GM21447 (cell line): Measurements from ENCODE around the gene HES4.
A peak's percentile ranks its signal among the peaks of the same experiment; 100 is the strongest.

Experiments
- ATAC-seq: cut with Tn5 transposase; IDR thresholded peaks from one replicate; pipeline ENCODE4 v1.9.1; 2021; ENCODE audit not compliant: unreplicated experiment

HES4 gene, protein sequence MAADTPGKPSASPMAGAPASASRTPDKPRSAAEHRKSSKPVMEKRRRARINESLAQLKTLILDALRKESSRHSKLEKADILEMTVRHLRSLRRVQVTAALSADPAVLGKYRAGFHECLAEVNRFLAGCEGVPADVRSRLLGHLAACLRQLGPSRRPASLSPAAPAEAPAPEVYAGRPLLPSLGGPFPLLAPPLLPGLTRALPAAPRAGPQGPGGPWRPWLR

DNA sequence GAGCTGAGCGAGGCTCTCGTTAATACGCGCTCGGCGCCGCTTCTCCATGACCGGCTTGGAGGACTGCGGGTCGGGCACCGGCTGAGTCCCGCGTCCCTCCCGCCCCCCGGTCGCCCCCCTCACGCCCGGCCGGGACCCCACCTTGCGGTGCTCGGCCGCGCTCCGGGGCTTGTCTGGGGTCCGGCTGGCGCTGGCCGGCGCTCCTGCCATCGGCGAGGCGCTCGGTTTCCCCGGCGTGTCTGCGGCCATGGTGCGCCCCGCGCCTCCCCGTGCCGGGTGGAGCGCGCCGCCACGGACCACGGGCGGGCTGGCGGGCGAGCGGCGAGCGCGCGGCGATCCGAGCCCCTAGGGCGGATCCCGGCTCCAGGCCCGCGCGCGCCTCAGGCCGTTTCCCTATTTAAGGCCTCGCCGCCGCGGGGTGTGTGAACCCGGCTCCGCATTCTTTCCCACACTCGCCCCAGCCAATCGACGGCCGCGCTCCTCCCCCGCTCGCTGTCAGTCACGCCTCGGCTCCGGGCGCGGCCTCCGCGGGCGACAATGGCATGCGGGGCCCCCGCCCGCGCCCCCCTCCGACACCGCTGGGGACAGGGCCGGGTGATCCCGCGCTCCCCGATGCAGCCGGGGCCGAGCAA is at the start of gene HES4:
Gene HES4 (minus strand): TSS at position 373 of the 632 bp plus-strand sequence. CDS start 124 bp downstream, at position 249.
- peak; percentile 30 for ATAC-seq

DNA sequence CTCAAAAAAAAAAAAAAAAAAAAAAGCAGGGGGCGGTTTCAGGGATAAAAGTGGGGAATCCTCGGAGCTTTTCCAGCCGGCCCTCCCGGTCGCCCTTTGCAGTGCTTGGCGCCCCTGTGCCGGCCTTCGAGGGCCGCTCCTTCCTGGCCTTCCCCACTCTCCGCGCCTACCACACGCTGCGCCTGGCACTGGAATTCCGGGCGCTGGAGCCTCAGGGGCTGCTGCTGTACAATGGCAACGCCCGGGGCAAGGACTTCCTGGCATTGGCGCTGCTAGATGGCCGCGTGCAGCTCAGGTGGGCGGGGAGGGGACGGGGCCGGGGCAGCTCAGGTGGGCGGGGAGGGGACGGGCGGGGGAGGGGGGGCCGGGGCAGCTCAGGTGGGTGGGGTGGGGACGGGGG is 48.9 kb upstream of the HES4 start:
- no peak for ATAC-seq

DNA sequence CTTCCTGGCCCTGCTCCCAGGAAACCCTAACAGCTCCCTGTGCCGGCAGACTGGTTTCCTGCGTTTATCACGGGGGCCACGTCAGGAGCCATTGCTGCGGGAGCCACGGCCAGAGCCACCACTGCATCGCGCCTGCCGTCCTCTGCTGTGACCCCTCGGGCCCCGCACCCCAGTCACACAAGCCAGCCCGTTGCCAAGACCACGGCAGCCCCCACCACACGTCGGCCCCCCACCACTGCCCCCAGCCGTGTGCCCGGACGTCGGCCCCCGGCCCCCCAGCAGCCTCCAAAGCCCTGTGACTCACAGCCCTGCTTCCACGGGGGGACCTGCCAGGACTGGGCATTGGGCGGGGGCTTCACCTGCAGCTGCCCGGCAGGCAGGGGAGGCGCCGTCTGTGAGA is 48.1 kb upstream of the HES4 start:
- ATAC-seq = no peak

DNA sequence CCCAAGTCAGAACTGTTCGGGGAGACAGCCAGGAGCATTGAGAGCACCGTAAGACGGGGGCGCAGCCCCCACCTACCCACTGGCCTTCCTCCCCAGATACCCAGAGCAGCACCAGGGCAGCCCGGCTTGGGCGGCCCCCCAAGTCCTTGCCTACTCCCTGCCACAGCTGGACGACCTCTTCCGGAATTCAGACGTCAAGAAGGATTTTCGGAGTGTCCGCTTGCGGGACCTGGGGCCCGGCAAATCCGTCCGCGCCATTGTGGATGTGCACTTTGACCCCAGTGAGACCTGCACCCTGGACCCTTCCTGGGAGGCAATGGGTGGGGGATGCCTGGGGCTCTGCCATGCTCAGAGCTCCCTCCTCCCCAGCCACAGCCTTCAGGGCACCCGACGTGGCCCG is 47.5 kb upstream of the HES4 start:
- ATAC-seq = no peak

DNA sequence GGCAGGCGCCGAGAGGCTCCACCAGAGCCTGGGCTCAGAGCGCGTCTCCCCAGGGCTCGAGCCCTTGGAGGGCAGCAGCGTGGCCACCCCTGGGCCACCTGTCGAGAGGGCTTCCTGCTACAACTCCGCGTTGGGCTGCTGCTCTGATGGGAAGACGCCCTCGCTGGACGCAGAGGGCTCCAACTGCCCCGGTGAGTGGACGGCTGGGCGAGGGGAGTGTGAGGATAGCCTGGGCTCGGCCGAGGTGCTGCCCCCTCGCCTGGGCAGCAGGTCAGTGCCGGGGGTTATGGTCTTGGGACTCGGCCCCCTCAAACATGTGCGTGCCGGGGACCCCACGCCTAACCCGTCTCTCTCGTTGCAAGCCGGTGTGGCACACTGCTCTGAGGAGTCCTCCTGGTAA is 46.9 kb upstream of the HES4 start:
- ATAC-seq = no peak

DNA sequence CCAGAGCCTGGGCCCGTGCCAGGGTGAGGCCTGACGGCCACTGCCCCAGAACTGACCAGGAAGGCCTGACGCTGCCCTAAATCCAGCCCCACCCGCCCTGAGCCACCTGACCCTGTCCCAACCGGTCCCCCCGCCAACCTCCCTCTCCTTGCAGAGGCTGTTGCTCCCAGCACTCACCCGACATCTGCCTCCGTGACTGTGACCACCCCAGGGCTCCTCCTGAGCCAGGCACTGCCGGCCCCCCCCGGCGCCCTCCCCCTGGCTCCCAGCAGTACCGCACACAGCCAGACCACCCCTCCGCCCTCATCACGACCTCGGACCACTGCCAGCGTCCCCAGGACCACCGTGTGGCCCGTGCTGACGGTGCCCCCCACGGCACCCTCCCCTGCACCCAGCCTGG is 46.3 kb upstream of the HES4 start:
- no peak for ATAC-seq

DNA sequence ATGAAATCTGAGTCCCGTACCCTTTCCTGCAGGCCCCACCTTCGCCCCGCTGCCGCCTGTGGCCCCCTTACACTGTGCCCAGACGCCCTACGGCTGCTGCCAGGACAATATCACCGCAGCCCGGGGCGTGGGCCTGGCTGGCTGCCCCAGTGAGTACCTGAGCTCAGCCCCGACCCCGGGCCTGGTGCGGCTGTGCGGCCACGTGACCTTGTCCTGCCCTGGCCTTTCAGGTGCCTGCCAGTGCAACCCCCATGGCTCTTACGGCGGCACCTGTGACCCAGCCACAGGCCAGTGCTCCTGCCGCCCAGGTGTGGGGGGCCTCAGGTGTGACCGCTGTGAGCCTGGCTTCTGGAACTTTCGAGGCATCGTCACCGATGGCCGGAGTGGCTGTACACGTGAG is 45.2 kb upstream of the HES4 start:
- ATAC-seq = no peak

DNA sequence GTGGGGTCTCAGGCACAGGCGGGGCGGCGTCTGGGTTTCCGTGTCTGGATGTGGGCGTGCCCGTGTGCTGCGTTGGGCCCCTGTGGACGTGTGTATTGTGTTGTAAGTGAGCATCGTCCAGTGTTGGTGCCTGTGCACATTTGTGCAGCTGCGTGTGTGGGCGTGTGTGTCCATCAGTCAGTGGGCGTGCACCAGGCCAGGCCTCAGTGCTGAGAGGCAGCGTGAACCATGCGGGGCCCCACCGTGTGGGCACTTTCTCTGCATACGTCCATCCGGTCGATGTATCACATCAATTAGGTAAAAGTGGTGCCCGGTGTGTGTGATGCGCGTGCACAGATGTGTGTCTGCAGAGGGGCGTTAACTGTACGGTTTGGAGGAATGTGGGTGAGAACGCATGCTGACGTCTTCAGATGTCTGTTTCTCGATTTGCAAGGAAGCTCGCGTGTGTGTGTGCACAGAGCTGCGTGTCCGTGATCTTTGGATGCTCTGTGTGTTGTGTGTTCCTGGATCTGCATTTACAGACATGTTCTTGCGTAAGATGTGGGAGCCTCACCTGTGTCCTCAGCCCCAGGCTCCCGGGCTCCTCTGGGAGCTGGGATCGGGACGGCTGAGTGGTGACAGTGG is 44.7 kb upstream of the HES4 start:
- no peak for ATAC-seq

DNA sequence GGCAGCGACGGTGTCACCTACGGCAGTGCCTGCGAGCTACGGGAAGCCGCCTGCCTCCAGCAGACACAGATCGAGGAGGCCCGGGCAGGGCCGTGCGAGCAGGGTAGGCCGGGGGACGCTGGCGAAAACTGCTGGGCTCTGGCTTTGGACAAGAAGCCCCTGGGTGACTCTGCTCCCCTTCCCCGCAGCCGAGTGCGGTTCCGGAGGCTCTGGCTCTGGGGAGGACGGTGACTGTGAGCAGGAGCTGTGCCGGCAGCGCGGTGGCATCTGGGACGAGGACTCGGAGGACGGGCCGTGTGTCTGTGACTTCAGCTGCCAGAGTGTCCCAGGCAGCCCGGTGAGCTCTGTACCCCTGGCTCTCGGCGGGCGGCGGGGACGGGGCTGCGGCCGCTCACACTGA is 44.0 kb upstream of the HES4 start:
- ATAC-seq = no peak

DNA sequence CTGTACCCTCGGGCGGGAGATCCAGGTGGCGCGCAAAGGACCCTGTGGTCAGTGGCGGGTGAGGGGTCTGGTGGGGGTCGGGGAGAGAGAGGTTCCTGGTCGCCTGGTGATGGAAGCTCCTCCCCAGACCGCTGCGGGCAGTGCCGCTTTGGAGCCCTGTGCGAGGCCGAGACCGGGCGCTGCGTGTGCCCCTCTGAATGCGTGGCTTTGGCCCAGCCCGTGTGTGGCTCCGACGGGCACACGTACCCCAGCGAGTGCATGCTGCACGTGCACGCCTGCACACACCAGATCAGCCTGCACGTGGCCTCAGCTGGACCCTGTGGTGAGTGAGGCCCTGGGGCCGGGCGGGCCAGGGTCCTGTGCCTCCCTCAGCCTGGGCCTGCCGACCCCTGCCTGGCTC is 43.5 kb upstream of the HES4 start:
- ATAC-seq = no peak

DNA sequence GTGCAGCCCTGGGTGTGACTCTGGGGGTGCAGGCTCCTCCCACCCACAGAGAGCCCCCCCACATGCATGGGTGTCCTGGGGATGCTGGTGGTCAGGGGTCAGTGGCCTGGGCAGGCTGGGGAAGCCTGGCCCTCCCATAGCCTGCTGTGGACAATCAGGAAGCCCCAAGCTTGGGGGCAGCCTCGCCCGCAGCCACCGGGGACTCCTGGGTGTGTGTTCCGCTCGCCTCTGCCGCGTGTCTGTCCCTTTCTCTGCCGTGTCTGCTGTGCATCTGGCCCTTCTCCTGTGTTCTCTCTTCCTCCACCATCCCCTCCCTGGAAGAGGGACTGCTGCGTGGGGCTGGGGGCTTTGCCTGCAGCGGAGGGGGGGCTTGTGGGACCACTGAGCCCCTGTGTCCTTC is 42.9 kb upstream of the HES4 start:
- no peak for ATAC-seq

DNA sequence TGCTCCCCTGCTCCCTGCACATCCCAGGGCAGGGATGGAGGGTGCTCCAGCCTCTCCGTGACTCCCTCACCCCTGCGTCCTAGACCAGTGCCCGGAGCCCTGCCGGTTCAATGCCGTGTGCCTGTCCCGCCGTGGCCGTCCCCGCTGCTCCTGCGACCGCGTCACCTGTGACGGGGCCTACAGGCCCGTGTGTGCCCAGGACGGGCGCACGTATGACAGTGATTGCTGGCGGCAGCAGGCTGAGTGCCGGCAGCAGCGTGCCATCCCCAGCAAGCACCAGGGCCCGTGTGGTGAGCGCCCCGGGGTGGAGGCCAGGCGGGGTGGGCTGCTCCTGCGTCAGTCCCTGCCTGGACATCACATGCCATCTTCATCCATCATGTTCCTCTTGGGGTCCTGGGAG is 42.0 kb upstream of the HES4 start:
- ATAC-seq = no peak

DNA sequence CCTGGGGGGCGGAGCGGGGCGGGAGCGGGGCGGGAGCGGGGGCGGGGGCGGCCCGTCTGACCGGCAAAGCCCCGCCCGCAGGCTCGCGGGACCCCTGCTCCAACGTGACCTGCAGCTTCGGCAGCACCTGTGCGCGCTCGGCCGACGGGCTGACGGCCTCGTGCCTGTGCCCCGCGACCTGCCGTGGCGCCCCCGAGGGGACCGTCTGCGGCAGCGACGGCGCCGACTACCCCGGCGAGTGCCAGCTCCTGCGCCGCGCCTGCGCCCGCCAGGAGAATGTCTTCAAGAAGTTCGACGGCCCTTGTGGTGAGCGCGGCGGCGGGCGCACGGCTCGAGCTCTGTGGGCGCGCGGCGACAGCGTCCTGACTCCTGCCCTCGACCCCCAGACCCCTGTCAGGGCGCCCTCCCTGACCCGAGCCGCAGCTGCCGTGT is 41.2 kb upstream of the HES4 start:
- ATAC-seq = no peak

DNA sequence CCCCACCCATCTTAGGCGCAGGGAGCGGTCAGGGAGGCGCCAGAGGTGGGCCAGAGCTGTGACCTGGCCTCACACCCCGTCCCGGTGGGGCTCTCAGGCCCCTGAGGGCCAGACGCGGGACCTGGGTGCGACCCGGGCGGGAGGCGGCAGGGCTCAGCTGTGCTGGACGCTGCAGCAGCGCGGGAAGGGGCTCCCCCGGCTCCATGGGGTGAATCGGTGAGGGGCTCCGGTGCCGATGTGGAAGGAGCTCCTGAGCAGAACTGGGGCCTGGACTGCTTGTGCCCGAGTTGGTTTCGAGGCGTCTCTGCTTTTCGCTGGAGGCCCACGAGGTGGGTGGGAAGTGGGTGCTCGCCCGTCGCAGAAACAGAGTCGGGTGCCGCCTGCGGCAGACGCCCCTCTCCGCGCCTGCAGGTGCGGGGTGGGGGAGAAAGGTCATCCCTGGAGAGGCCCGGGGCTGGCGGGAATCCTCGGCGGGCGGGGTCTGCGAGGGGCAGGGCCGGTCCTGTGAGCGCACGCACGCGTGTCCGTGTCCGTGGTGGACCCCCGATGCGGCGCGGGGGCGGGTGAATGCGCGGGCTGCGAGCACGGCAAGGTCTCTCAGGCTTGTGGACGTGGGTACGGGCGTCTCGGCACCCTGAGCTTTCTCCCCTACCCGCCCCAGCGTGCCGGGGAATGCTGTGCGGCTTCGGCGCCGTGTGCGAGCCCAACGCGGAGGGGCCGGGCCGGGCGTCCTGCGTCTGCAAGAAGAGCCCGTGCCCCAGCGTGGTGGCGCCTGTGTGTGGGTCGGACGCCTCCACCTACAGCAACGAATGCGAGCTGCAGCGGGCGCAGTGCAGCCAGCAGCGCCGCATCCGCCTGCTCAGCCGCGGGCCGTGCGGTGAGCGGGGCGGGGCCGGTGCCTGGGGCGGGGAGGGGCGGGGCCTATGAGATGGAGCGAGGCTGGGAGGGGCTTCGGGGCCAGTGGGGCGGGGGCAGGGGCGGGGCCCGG is 40.4 kb upstream of the HES4 start:
- peak; percentile 44 for ATAC-seq

DNA sequence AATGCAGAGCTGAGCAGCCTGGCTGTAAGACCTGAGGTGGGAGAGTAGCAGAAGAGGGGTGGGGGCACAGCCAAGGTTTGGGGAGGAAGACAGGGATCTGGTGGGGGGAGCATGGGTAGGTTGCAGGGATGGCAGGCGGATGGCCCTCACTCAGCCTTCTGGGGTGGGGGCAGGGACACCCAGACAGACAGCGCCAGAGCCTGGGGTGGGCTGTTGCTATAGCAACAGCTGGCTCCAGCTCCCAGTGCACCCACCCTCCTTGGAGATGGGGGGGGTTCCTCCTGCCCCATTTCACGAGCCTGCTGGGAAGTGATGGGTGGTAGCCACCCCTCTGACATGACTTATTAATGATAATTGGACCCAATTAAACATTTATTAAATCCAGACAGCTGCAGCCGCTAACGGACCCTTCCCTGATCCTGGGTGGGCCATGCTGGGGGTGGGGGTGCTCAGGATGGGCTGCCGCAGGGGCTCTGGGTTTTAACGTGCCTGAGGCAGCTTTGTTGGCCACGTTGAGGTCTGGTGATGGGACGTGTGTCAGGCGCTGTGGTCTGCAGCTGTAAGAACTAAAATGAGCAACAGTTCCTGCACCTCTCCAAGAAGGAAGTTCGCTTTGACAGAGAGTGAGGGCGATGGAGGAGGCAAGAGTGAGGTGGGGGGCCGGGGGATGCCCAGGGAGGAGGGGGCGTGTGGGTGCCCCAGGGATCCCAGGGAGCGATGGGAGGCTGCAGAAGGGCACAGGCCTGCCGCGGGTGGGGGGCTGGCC is 39.4 kb upstream of the HES4 start:
- no peak for ATAC-seq

DNA sequence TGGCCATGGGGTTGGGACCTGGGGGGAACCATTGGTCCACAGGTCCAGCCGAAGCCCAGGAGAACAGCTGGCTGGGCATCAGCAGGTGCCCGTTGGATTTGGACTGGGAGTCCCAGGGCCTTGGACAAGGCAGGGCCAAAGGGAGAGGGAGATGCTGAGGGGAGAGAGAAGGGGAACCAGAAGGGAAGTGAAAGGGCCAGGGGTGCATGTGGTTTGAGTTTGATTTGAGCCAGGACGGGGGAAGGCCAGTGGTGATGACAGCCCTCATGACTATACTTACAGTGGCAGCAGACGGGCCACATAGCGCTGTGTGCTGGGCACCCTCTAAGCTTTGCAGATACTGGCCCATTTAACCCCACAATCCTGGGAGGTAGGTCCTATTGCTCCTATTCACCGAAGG is 38.8 kb upstream of the HES4 start:
- no peak for ATAC-seq

DNA sequence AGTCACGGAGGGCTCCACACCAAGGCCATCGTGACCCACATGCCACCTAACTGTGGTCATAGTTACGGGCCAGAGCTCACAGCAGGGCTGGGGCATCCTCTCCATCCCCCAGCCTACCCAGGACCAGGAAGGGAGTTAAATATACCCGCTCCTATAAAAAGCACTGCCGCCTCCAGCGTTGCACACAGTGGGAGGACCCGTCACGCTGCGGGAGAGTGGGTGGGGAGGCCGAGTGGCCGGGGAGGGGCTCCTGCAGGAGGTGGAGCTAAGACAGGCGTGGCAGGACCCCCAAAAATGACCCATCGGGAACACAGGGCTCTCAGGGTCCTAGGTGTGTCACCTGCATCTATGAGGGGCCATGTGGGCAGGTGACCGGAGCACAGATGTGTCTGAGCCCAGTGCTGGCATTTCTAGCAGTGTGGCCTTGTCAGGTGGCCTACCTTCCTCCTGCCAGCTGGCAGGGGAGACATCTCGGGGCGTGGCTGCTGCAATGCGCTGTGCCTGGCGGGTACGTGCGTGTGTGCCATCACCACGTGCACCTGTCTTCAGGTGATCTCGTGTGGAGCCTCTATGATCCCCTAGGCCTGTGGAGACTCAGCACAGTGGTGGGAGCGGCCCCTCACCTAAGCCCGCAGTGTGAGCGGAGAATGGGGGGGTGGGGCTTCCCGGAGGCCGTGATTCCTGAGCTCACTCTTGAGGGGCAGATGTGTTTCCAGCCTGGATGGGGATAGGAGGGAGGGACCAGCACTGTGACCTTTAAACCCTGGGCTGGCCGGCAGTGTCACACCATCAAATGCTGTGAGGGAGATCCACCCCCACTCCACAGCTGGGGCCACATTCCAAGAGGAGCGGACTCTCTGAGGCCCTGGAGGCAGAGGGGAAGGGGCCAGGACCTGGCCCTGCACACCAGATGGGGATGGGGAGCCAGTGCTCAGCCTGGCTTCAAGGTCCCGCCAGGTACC is 37.8 kb upstream of the HES4 start:
- ATAC-seq = no peak

DNA sequence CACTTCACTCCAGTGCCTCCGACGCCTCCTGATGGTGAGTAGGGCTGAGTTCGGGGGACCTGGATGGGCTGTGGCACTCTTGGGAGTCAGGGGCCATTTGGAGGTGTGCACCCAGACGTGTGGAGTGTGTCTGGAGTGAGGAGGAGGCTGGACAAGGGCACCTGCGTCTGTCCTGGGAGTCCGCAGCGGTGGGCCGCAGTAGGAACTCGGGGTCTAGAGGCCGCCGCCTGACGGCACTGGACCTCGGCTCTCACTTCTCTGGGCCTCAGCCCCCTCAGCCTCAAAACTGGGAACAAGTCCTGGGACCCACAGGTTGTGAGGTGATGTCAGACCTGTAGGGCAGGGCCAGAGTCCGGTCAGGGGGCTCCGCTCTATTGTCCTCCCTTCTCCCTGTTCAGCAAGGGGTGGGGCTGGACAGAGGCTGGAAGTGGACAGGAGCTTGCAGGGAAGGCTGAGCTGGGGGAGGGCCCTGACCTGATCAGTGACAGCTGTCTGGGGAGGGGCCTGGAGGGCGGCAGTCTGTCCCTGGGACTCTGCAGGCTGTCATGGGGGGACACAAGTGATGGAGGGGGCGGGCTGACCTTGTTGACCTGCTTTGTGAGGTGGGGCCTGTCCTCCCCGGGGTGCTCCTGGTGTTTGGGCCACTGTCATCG is 35.5 kb upstream of the HES4 start:
- ATAC-seq = no peak

DNA sequence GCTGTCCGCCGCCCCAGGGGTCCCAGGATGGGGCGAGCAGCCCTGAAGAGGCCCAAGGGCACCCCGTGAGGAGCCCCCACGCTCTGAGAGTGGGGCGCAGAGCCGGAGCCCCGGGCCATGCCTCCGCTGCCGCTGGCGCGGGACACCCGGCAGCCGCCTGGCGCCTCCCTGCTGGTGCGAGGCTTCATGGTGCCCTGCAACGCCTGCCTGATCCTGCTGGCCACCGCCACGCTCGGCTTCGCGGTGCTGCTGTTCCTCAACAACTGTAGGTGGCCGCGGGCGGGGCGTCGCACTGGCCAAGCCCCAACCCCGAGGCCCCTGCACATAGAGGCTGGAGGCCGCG is 34.5 kb upstream of the HES4 start:
- ATAC-seq = no peak
